ENCODE results near the gene KRT27.

GRCh38 chr17:40800381-40800780 lies 18.0 kb upstream of the KRT27 start:
- TF ChIP-seq CTCF (IDR thresholded peaks at IDR 0.05) (no peak), EP300 (IDR thresholded peaks at IDR 0.05) (no peak)

Data from stomach (tissue), 4 donors.